IPS-20b (cell line): Measurements from ENCODE around the gene MAPK4.
"Not testable (repeated sequence)": the region's sequence is repeated elsewhere in the genome, so short reads cannot be mapped to it uniquely, and the experiment has no call there.

Experiments
- H3K27ac ChIP-seq: one replicate; pipeline ENCODE4 v1.5.1; 2013; ENCODE audit warnings: low read length
- H3K27me3 ChIP-seq: 2 replicates; pipeline ENCODE4 v1.6.1; 2013; ENCODE audit warnings: mild to moderate bottlenecking, low read length, inconsistent platforms; ENCODE audit not compliant: insufficient read depth
- H3K36me3 ChIP-seq: 2 replicates; pipeline ENCODE4 v1.6.1; 2013; ENCODE audit warnings: low read depth, mild to moderate bottlenecking, inconsistent platforms, low read length, moderate library complexity; ENCODE audit not compliant: insufficient read depth
- H3K4me1 ChIP-seq: 2 replicates; pipeline ENCODE4 v1.6.1; 2013; ENCODE audit warnings: mild to moderate bottlenecking, control low read depth, inconsistent platforms, low read length, moderate library complexity; ENCODE audit not compliant: insufficient read depth
- H3K4me3 ChIP-seq: 2 replicates; pipeline ENCODE4 v1.5.1; 2013; ENCODE audit warnings: mild to moderate bottlenecking, low read length, inconsistent platforms
- H3K9ac ChIP-seq: 2 replicates; pipeline ENCODE4 v1.6.1; 2013; ENCODE audit warnings: low read depth, mild to moderate bottlenecking, inconsistent platforms, low read length, moderate library complexity
- H3K9me3 ChIP-seq: 2 replicates; pipeline ENCODE4 v1.6.1; 2013; ENCODE audit warnings: mild to moderate bottlenecking, low read depth, low read length, inconsistent platforms; ENCODE audit not compliant: insufficient read depth

MAPK4 gene

GRCh38 chr18:50558157-50558556 lies 1.7 kb upstream of the MAPK4 start:
- Histone ChIP-seq H3K4me1 (peaks cover 3% of the 10 kb centered on the region; the same call in 1 of the 2 replicates), H3K27me3 (peaks cover 66% of the 10 kb centered on the region), H3K9ac (no peak overlapping the region), H3K36me3 (no peaks in the 10 kb centered on the region), H3K27ac (no peak overlapping the region), H3K9me3 (peaks cover 8% of the 10 kb centered on the region), H3K4me3 (no peak overlapping the region)

- H3K9me3 ChIP-seq = peaks cover 8% of the 10 kb centered on the region
- H3K36me3 ChIP-seq = no peaks in the 10 kb centered on the region
- H3K27me3 ChIP-seq = peaks cover 73% of the 10 kb centered on the region
- 0 out of 2 replicates have a peak overlapping the region, but pooled peaks have one; percentile 25 for H3K9ac ChIP-seq
- H3K4me1 ChIP-seq = peaks cover 3% of the 10 kb centered on the region; the same call in 1 of the 2 replicates
- peak overlapping the region; percentile 63 for H3K4me3 ChIP-seq
- H3K27ac ChIP-seq = no peak overlapping the region
Observed at GRCh38 chr18:50558948-50559751, 737 bp upstream of the MAPK4 start.

- Histone ChIP-seq H3K27me3 (peaks cover 71% of the 10 kb centered on the region), H3K4me3 (peak overlapping the region; percentile 77), H3K9me3 (peaks cover under 1% of the 10 kb centered on the region), H3K36me3 (no peaks in the 10 kb centered on the region), H3K27ac (no peak overlapping the region), H3K4me1 (peaks cover 3% of the 10 kb centered on the region; the same call in 1 of the 2 replicates), H3K9ac (peak overlapping the region; percentile 71)
Observed at GRCh38 chr18:50560681-50561629, 1.1 kb downstream of the MAPK4 start.

GRCh38 chr18:50562258-50562657 lies 2.4 kb downstream of the MAPK4 start:
- not testable (repeated sequence) for H3K4me3 ChIP-seq, H3K27ac ChIP-seq
- peaks cover 61% of the 10 kb centered on the region for H3K27me3 ChIP-seq

GRCh38 chr18:50562686-50563085 lies 2.8 kb downstream of the MAPK4 start:
- no peak overlapping the region for H3K9ac ChIP-seq
- H3K27ac ChIP-seq = no peak overlapping the region
- H3K4me1 ChIP-seq = peaks cover 3% of the 10 kb centered on the region; the same call in 1 of the 2 replicates
- no peaks in the 10 kb centered on the region for H3K36me3 ChIP-seq
- H3K9me3 ChIP-seq = no peaks in the 10 kb centered on the region
- H3K4me3 ChIP-seq = no peak overlapping the region
- H3K27me3 ChIP-seq = peaks cover 56% of the 10 kb centered on the region

More at GRCh38 chr18:50562258-50562657, 2.4 kb downstream of the MAPK4 start:
- not testable (repeated sequence) for H3K4me1 ChIP-seq, H3K9ac ChIP-seq, H3K9me3 ChIP-seq, H3K36me3 ChIP-seq

GRCh38 chr18:50563376-50563775 lies 3.5 kb downstream of the MAPK4 start:
- H3K36me3 ChIP-seq = no peaks in the 10 kb centered on the region
- H3K9me3 ChIP-seq = peaks cover 3% of the 10 kb centered on the region; the same call in 1 of the 2 replicates
- H3K27me3 ChIP-seq = peaks cover 50% of the 10 kb centered on the region
- H3K4me1 ChIP-seq = peaks cover 3% of the 10 kb centered on the region; the same call in 1 of the 2 replicates
- no peak overlapping the region for H3K27ac ChIP-seq
- H3K9ac ChIP-seq = no peak overlapping the region
- H3K4me3 ChIP-seq = no peak overlapping the region

GRCh38 chr18:50569930-50570329 lies 10.0 kb downstream of the MAPK4 start:
- Histone ChIP-seq H3K4me3 (no peak overlapping the region), H3K27me3 (no peaks in the 10 kb centered on the region), H3K4me1 (peaks cover 9% of the 10 kb centered on the region; the same call in 1 of the 2 replicates), H3K36me3 (no peaks in the 10 kb centered on the region), H3K9me3 (peaks cover 9% of the 10 kb centered on the region; the same call in 1 of the 2 replicates), H3K9ac (no peak overlapping the region), H3K27ac (no peak overlapping the region)

GRCh38 chr18:50571606-50572005 lies 11.7 kb downstream of the MAPK4 start:
- Histone ChIP-seq H3K9ac (no peak overlapping the region), H3K4me1 (peaks cover 15% of the 10 kb centered on the region; the same call in 1 of the 2 replicates), H3K27ac (no peak overlapping the region), H3K36me3 (no peaks in the 10 kb centered on the region), H3K4me3 (no peak overlapping the region), H3K27me3 (no peaks in the 10 kb centered on the region), H3K9me3 (peaks cover 9% of the 10 kb centered on the region; the same call in 1 of the 2 replicates)

GRCh38 chr18:50573196-50573595 lies 13.3 kb downstream of the MAPK4 start:
- not testable (repeated sequence) for H3K27ac ChIP-seq, H3K9me3 ChIP-seq, H3K27me3 ChIP-seq, H3K36me3 ChIP-seq, H3K4me3 ChIP-seq, H3K9ac ChIP-seq
- peaks cover 18% of the 10 kb centered on the region; the same call in 1 of the 2 replicates for H3K4me1 ChIP-seq

- no peak overlapping the region for H3K4me3 ChIP-seq
- H3K27me3 ChIP-seq = no peaks in the 10 kb centered on the region
- no peaks in the 10 kb centered on the region for H3K36me3 ChIP-seq
- H3K4me1 ChIP-seq = peaks cover 18% of the 10 kb centered on the region; the same call in 1 of the 2 replicates
- 0 out of 2 replicates have a peak, but pooled peaks cover 3% of the 10 kb centered on the region for H3K9me3 ChIP-seq
- no peak overlapping the region for H3K9ac ChIP-seq
- no peak overlapping the region for H3K27ac ChIP-seq
Observed at GRCh38 chr18:50573679-50574078, 13.8 kb downstream of the MAPK4 start.

GRCh38 chr18:50578030-50578429 lies 18.1 kb downstream of the MAPK4 start:
- H3K36me3 ChIP-seq = no peaks in the 10 kb centered on the region
- H3K27me3 ChIP-seq = peaks cover 17% of the 10 kb centered on the region; the same call in 1 of the 2 replicates
- H3K27ac ChIP-seq = no peak overlapping the region
- no peaks in the 10 kb centered on the region for H3K9me3 ChIP-seq
- H3K9ac ChIP-seq = no peak overlapping the region
- H3K4me1 ChIP-seq = peaks cover 20% of the 10 kb centered on the region; the same call in 1 of the 2 replicates
- no peak overlapping the region for H3K4me3 ChIP-seq
